ENCODE data around the gene HLA-A. TPM values are rescaled to one million over a fixed set of nuclear protein-coding genes. Genes with fewer than 3 reads are reported as not detected.

The HLA-A gene
- total RNA-seq, 4 donors from 2014 or later = 530 to 1,047 (median 828) TPM

GRCh38 chr6:29908341-29908662 is 34.0 kb upstream of the HLA-A start:
- H3K4me3 ChIP-seq (ENCODE audit: low read depth, poor library complexity, severe bottlenecking) = no peak overlapping the region
- WGBS, 2 donors = 78% methylated on average over 3 of the region's 3 CpGs; no CpG with 5 or more reads in 1 of the 2 donors
- TF ChIP-seq POLR2A (IDR thresholded peaks at IDR 0.05) = no peak
- TF ChIP-seq CTCF (IDR thresholded peaks at IDR 0.05) = no peak
- peak in 1 of 2 donors; percentile 57 for DNase-seq (ENCODE audit: low spot score in 2 of 2)
- intact Hi-C loops (cut with DNase I; ENCODE audit: low total_unique reads) = no loop called here

GRCh38 chr6:29908710-29909109 is 33.6 kb upstream of the HLA-A start:
- no peak overlapping the region for H3K4me3 ChIP-seq (ENCODE audit: low read depth, poor library complexity, severe bottlenecking)
- no peak for DNase-seq (ENCODE audit: low spot score in 2 of 2)
- 55% methylated on average over 5 of the region's 6 CpGs; no CpG with 5 or more reads in 1 of the 2 donors for WGBS, 2 donors
- intact Hi-C loops (cut with DNase I; ENCODE audit: low total_unique reads) = no loop called here
- TF ChIP-seq CTCF (IDR thresholded peaks at IDR 0.05) = no peak
- TF ChIP-seq POLR2A (IDR thresholded peaks at IDR 0.05) = no peak

GRCh38 chr6:29909985-29910384 is 32.3 kb upstream of the HLA-A start:
- TF ChIP-seq CTCF (IDR thresholded peaks at IDR 0.05) (no peak), POLR2A (IDR thresholded peaks at IDR 0.05) (no peak)
- H3K4me3 ChIP-seq (ENCODE audit: low read depth, poor library complexity, severe bottlenecking) = no peak overlapping the region
- intact Hi-C loops (cut with DNase I; ENCODE audit: low total_unique reads) = no loop called here
- DNase-seq (ENCODE audit: low spot score in 2 of 2) = no peak
- 13% methylated on average over 1 of the region's 1 CpG; no CpG with 5 or more reads in 1 of the 2 donors for WGBS, 2 donors

- H3K4me3 ChIP-seq (ENCODE audit: low read depth, poor library complexity, severe bottlenecking) = no peak overlapping the region
- 92% methylated on average over 2 of the region's 2 CpGs; no CpG with 5 or more reads in 1 of the 2 donors for WGBS, 2 donors
- TF ChIP-seq POLR2A (IDR thresholded peaks at IDR 0.05) = no peak
- no peak for TF ChIP-seq CTCF (IDR thresholded peaks at IDR 0.05)
- intact Hi-C loops (cut with DNase I; ENCODE audit: low total_unique reads) = no loop called here
- DNase-seq (ENCODE audit: low spot score in 2 of 2) = no peak
Observed at GRCh38 chr6:29912840-29913239, 29.5 kb upstream of the HLA-A start.

- intact Hi-C loops (cut with DNase I; ENCODE audit: low total_unique reads) = no loop called here
- TF ChIP-seq POLR2A (IDR thresholded peaks at IDR 0.05) (no peak), CTCF (IDR thresholded peaks at IDR 0.05) (no peak)
- H3K4me3 ChIP-seq (ENCODE audit: low read depth, poor library complexity, severe bottlenecking) = no peak overlapping the region
- no peak for DNase-seq (ENCODE audit: low spot score in 2 of 2)
- 100% methylated on average over 1 of the region's 1 CpG; no CpG with 5 or more reads in 1 of the 2 donors for WGBS, 2 donors
Observed at GRCh38 chr6:29916741-29917140, 25.6 kb upstream of the HLA-A start.

GRCh38 chr6:29917857-29918256 is 24.5 kb upstream of the HLA-A start:
- no peak overlapping the region for H3K4me3 ChIP-seq (ENCODE audit: low read depth, poor library complexity, severe bottlenecking)
- intact Hi-C loops (cut with DNase I; ENCODE audit: low total_unique reads) = no loop called here
- WGBS, 2 donors = 87% methylated on average over 2 of the region's 2 CpGs; no CpG with 5 or more reads in 1 of the 2 donors
- no peak for DNase-seq (ENCODE audit: low spot score in 2 of 2)
- TF ChIP-seq CTCF (IDR thresholded peaks at IDR 0.05) (no peak), POLR2A (IDR thresholded peaks at IDR 0.05) (no peak)

Measured in lower leg skin (tissue), 4 donors.